Measurements from ENCODE around the gene CACNA1C. TPM values are rescaled to one million over a fixed set of nuclear protein-coding genes. Genes with fewer than 3 reads are reported as not detected.

The CACNA1C gene
- total RNA-seq, 5 donors from 2014 or later (not counting 1 experiment from before 2014, with no cell fraction given), result 0.10 to 0.26 (median 0.16) TPM

GRCh38 chr12:2697057-2697800, 644.4 kb downstream of the CACNA1C start:
- DNase-seq, result no peak
- ATAC-seq (replicated peaks in 1 of 4), result no peak
- Mint-ChIP-seq H3K27me3 (peaks cover 5 to 35% of the 10 kb centered on the region in 2 donors), H3K4me1 (peaks cover 16 to 17% (median 17%) of the 10 kb centered on the region in 3 donors), H3K9me3 (no peaks in the 10 kb centered on the region), H3K27ac (peak overlapping the region in 1 of 2 donors; percentile 1), H3K36me3 (no peaks in the 10 kb centered on the region), H3K4me3 (no peak overlapping the region)
- H3K4me1 ChIP-seq (ENCODE audit: control insufficient read depth in 1 of 2, extremely low read depth in 1 of 2, insufficient read depth in 2 of 2, low read length in 2 of 2), result peaks cover 9% of the 10 kb centered on the region in 2 experiments
- H3K36me3 ChIP-seq (ENCODE audit: control insufficient read depth in 2 of 2, extremely low read depth in 1 of 2, insufficient read depth in 1 of 2, low read length in 1 of 2), result no peaks in the 10 kb centered on the region
- no peak overlapping the region for H3K27ac ChIP-seq (ENCODE audit: low read length)
- ChIA-PET POLR2A (no interaction called here), CTCF (no interaction called here)
- WGBS (ENCODE audit: insufficient coverage), result 94% methylated on average over 3 of the region's 10 CpGs
- no peaks in the 10 kb centered on the region for H3K9me3 ChIP-seq
- peaks cover 0 to 22% of the 10 kb centered on the region in 2 experiments for H3K27me3 ChIP-seq (replicated peaks in 1 of 2; ENCODE audit: control insufficient read depth in 2 of 2, extremely low read depth in 1 of 2, insufficient read depth in 2 of 2, low read length in 1 of 2)
- no peak overlapping the region for H3K4me3 ChIP-seq (ENCODE audit: control insufficient read depth in 1 of 2, extremely low read depth in 1 of 2, low read length in 1 of 2)

GRCh38 chr12:2698566-2698965, 645.8 kb downstream of the CACNA1C start:
- H3K4me1 ChIP-seq (ENCODE audit: control insufficient read depth in 1 of 2, extremely low read depth in 1 of 2, insufficient read depth in 2 of 2, low read length in 2 of 2), result peaks cover 0 to under 1% of the 10 kb centered on the region in 2 experiments
- no peak for DNase-seq
- CTCF ChIA-PET, result no interaction called here
- H3K4me3 ChIP-seq (ENCODE audit: control insufficient read depth in 1 of 2, extremely low read depth in 1 of 2, low read length in 1 of 2), result no peak overlapping the region
- peaks cover 0 to 22% of the 10 kb centered on the region in 2 experiments for H3K27me3 ChIP-seq (replicated peaks in 1 of 2; ENCODE audit: control insufficient read depth in 2 of 2, extremely low read depth in 1 of 2, insufficient read depth in 2 of 2, low read length in 1 of 2)
- POLR2A ChIA-PET, result no interaction called here
- H3K4me3 Mint-ChIP-seq, result no peak overlapping the region
- no peak overlapping the region for H3K27ac ChIP-seq (ENCODE audit: low read length)
- ATAC-seq (replicated peaks in 1 of 4), result no peak
- no peaks in the 10 kb centered on the region for H3K36me3 ChIP-seq (ENCODE audit: control insufficient read depth in 2 of 2, extremely low read depth in 1 of 2, insufficient read depth in 1 of 2, low read length in 1 of 2)
- no peaks in the 10 kb centered on the region for H3K36me3 Mint-ChIP-seq
- H3K9me3 Mint-ChIP-seq, result no peaks in the 10 kb centered on the region
- peaks cover 3 to 4% (median 3%) of the 10 kb centered on the region in 3 donors for H3K4me1 Mint-ChIP-seq
- whole genome bisulfite sequencing (ENCODE audit: insufficient coverage), result 86% methylated on average over 1 of the region's 1 CpG
- no peak overlapping the region for H3K27ac Mint-ChIP-seq
- H3K27me3 Mint-ChIP-seq, result peaks cover 5 to 40% of the 10 kb centered on the region in 2 donors
- H3K9me3 ChIP-seq, result no peaks in the 10 kb centered on the region

GRCh38 chr12:2710701-2711100, 657.9 kb downstream of the CACNA1C start:
- no peaks in the 10 kb centered on the region for H3K36me3 ChIP-seq (ENCODE audit: control insufficient read depth in 2 of 2, extremely low read depth in 1 of 2, insufficient read depth in 1 of 2, low read length in 1 of 2)
- H3K27me3 Mint-ChIP-seq, result peaks cover 8 to 10% of the 10 kb centered on the region in 2 donors
- no peak overlapping the region for H3K27ac Mint-ChIP-seq
- H3K27me3 ChIP-seq (replicated peaks in 1 of 2; ENCODE audit: control insufficient read depth in 2 of 2, extremely low read depth in 1 of 2, insufficient read depth in 2 of 2, low read length in 1 of 2), result peaks cover 0 to 6% of the 10 kb centered on the region in 2 experiments
- H3K9me3 ChIP-seq, result no peaks in the 10 kb centered on the region
- H3K27ac ChIP-seq (ENCODE audit: low read length), result no peak overlapping the region
- H3K4me3 ChIP-seq (ENCODE audit: control insufficient read depth in 1 of 2, extremely low read depth in 1 of 2, low read length in 1 of 2), result no peak overlapping the region
- H3K36me3 Mint-ChIP-seq, result peaks cover 5% of the 10 kb centered on the region
- DNase-seq (no peak), ATAC-seq (replicated peaks in 1 of 4) (no peak)
- WGBS (ENCODE audit: insufficient coverage), result 38% methylated on average over 1 of the region's 1 CpG
- POLR2A ChIA-PET, result interaction anchor here in 1 of 2 donors (0.6 kb wide), 1 partner anchor 18 kb away, joined by 3 read pairs; no protein-coding TSS in a partner anchor
- peaks cover 0 to 28% (median 20%) of the 10 kb centered on the region in 3 donors for H3K9me3 Mint-ChIP-seq
- H3K4me1 ChIP-seq (ENCODE audit: control insufficient read depth in 1 of 2, extremely low read depth in 1 of 2, insufficient read depth in 2 of 2, low read length in 2 of 2), result no peaks in the 10 kb centered on the region
- CTCF ChIA-PET, result interaction anchor here in 1 of 2 donors (0.6 kb wide), 1 partner anchor 190 kb away, joined by 3 read pairs; no protein-coding TSS in a partner anchor
- no peak overlapping the region for H3K4me3 Mint-ChIP-seq
- no peaks in the 10 kb centered on the region for H3K4me1 Mint-ChIP-seq

GRCh38 chr12:2719392-2719791, 666.6 kb downstream of the CACNA1C start:
- ATAC-seq (replicated peaks in 1 of 4), result no peak
- POLR2A ChIA-PET, result no interaction called here
- H3K27me3 ChIP-seq (replicated peaks in 1 of 2; ENCODE audit: control insufficient read depth in 2 of 2, extremely low read depth in 1 of 2, insufficient read depth in 2 of 2, low read length in 1 of 2), result peaks cover 0 to 11% of the 10 kb centered on the region in 2 experiments
- H3K4me1 Mint-ChIP-seq, result no peaks in the 10 kb centered on the region
- no peak overlapping the region for H3K27ac ChIP-seq (ENCODE audit: low read length)
- no peak overlapping the region for H3K4me3 ChIP-seq (ENCODE audit: control insufficient read depth in 1 of 2, extremely low read depth in 1 of 2, low read length in 1 of 2)
- H3K36me3 ChIP-seq (ENCODE audit: control insufficient read depth in 2 of 2, extremely low read depth in 1 of 2, insufficient read depth in 1 of 2, low read length in 1 of 2), result no peaks in the 10 kb centered on the region
- H3K36me3 Mint-ChIP-seq, result no peaks in the 10 kb centered on the region
- no peak overlapping the region for H3K27ac Mint-ChIP-seq
- H3K4me3 Mint-ChIP-seq, result no peak overlapping the region
- DNase-seq, result no peak
- 100% methylated on average over 1 of the region's 2 CpGs for WGBS (ENCODE audit: insufficient coverage)
- no peaks in the 10 kb centered on the region for H3K9me3 ChIP-seq
- H3K4me1 ChIP-seq (ENCODE audit: control insufficient read depth in 1 of 2, extremely low read depth in 1 of 2, insufficient read depth in 2 of 2, low read length in 2 of 2), result no peaks in the 10 kb centered on the region
- CTCF ChIA-PET, result no interaction called here
- peaks cover 21% of the 10 kb centered on the region in 2 donors for H3K27me3 Mint-ChIP-seq
- H3K9me3 Mint-ChIP-seq, result no peaks in the 10 kb centered on the region

GRCh38 chr12:2722806-2723205, 670.0 kb downstream of the CACNA1C start:
- no peaks in the 10 kb centered on the region for H3K4me1 Mint-ChIP-seq
- no peaks in the 10 kb centered on the region for H3K36me3 Mint-ChIP-seq
- H3K27ac Mint-ChIP-seq, result no peak overlapping the region
- ChIA-PET CTCF (no interaction called here), POLR2A (no interaction called here)
- Histone ChIP-seq H3K9me3 (no peaks in the 10 kb centered on the region), H3K4me3 (ENCODE audit: control insufficient read depth in 1 of 2, extremely low read depth in 1 of 2, low read length in 1 of 2) (no peak overlapping the region), H3K27ac (ENCODE audit: low read length) (no peak overlapping the region), H3K27me3 (replicated peaks in 1 of 2; ENCODE audit: control insufficient read depth in 2 of 2, extremely low read depth in 1 of 2, insufficient read depth in 2 of 2, low read length in 1 of 2) (peaks cover 0 to 7% of the 10 kb centered on the region in 2 experiments), H3K36me3 (ENCODE audit: control insufficient read depth in 2 of 2, extremely low read depth in 1 of 2, insufficient read depth in 1 of 2, low read length in 1 of 2) (no peaks in the 10 kb centered on the region), H3K4me1 (ENCODE audit: control insufficient read depth in 1 of 2, extremely low read depth in 1 of 2, insufficient read depth in 2 of 2, low read length in 2 of 2) (no peaks in the 10 kb centered on the region)
- H3K27me3 Mint-ChIP-seq, result peaks cover 4% of the 10 kb centered on the region in 2 donors
- H3K9me3 Mint-ChIP-seq, result no peaks in the 10 kb centered on the region
- ATAC-seq (replicated peaks in 1 of 4) (no peak), DNase-seq (no peak)
- whole genome bisulfite sequencing (ENCODE audit: insufficient coverage), result 100% methylated on average over 1 of the region's 1 CpG
- no peak overlapping the region for H3K4me3 Mint-ChIP-seq

- WGBS (ENCODE audit: insufficient coverage), result 12% methylated on average over 6 of the region's 6 CpGs
- CTCF ChIA-PET, result no interaction called here
- Mint-ChIP-seq H3K36me3 (no peaks in the 10 kb centered on the region), H3K9me3 (no peaks in the 10 kb centered on the region), H3K4me1 (peaks cover 9 to 14% (median 9%) of the 10 kb centered on the region in 3 donors), H3K27me3 (peaks cover 23 to 25% of the 10 kb centered on the region in 2 donors), H3K27ac (no peak overlapping the region), H3K4me3 (peak overlapping the region in 1 of 3 donors; percentile 38)
- DNase-seq (no peak), ATAC-seq (replicated peaks in 1 of 4) (no peak)
- POLR2A ChIA-PET, result no interaction called here
- H3K9me3 ChIP-seq, result no peaks in the 10 kb centered on the region
- H3K36me3 ChIP-seq (ENCODE audit: control insufficient read depth in 2 of 2, extremely low read depth in 1 of 2, insufficient read depth in 1 of 2, low read length in 1 of 2), result no peaks in the 10 kb centered on the region
- H3K4me1 ChIP-seq (ENCODE audit: control insufficient read depth in 1 of 2, extremely low read depth in 1 of 2, insufficient read depth in 2 of 2, low read length in 2 of 2), result peaks cover 2 to 11% of the 10 kb centered on the region in 2 experiments
- H3K27ac ChIP-seq (ENCODE audit: low read length), result no peak overlapping the region
- H3K4me3 ChIP-seq (ENCODE audit: control insufficient read depth in 1 of 2, extremely low read depth in 1 of 2, low read length in 1 of 2), result no peak overlapping the region
- peaks cover 0 to 27% of the 10 kb centered on the region in 2 experiments for H3K27me3 ChIP-seq (replicated peaks in 1 of 2; ENCODE audit: control insufficient read depth in 2 of 2, extremely low read depth in 1 of 2, insufficient read depth in 2 of 2, low read length in 1 of 2)
Observed at GRCh38 chr12:2732290-2732689, 679.5 kb downstream of the CACNA1C start.

Data from T-cell (primary cell).